CD4-positive, alpha-beta T cell (primary cell): ENCODE data around the gene LSM3. TPM values are rescaled to one million over a fixed set of nuclear protein-coding genes. Genes with fewer than 3 reads are reported as not detected.
A peak's percentile ranks its signal among the peaks of the same experiment; 100 is the strongest.

Experiments used
- ATAC-seq: fragments of 200-7000 bp; cut with Tn5 transposase; one replicate; pipeline ENCODE4 v1.10.0; 2022; ENCODE audit warnings: mild to moderate bottlenecking; ENCODE audit not compliant: poor library complexity
- CTCF ChIA-PET: fragments of 350-600 bp; sonication (Branson Sonifier 250); formaldehyde crosslinking; loops from one replicate; lab custom pipeline; 2021; ENCODE audit warnings: antibody characterized with exemption, inconsistent platforms; lab: Charles Lee
- POLR2A ChIA-PET: fragments of 350-600 bp; sonication (Branson Sonifier 250); formaldehyde crosslinking; loops from one replicate; lab custom pipeline; 2021; ENCODE audit warnings: antibody characterized with exemption, inconsistent platforms; lab: Charles Lee
- DNase-seq, 14 experiments: peaks; one replicate each; pipeline ENCODE4 v3.0.0-alpha.2; 2013 to 2020; ENCODE audit warnings: mixed read lengths in 2 of 14
- H3K27ac ChIP-seq, 2 donors: one replicate each; pipeline versions ENCODE4 v1.5.1 to v1.7.0; 2013; ENCODE audit warnings: low read length in 2 of 2, low read depth in 1 of 2, mild to moderate bottlenecking in 1 of 2
- H3K27me3 ChIP-seq, 2 experiments: 1 replicate in 1 of 2; 2 replicates in 1 of 2; pipeline versions ENCODE4 v1.6.1 to v1.7.0; 2013; ENCODE audit warnings: low read length in 2 of 2, control low read depth in 1 of 2, mild to moderate bottlenecking in 1 of 2, moderate library complexity in 1 of 2; ENCODE audit not compliant: insufficient read depth in 2 of 2, control insufficient read depth in 1 of 2
- H3K36me3 ChIP-seq: one replicate; pipeline ENCODE4 v1.6.1; 2013; ENCODE audit warnings: low read length, control low read depth; ENCODE audit not compliant: insufficient read depth
- H3K4me1 ChIP-seq: one replicate; pipeline ENCODE4 v1.6.1; 2013; ENCODE audit warnings: low read length, control low read depth; ENCODE audit not compliant: insufficient read depth
- H3K4me3 ChIP-seq: one replicate; pipeline ENCODE4 v1.5.1; 2013; ENCODE audit warnings: mild to moderate bottlenecking, low read length, moderate library complexity
- H3K9me3 ChIP-seq, 2 experiments: 1 replicate in 1 of 2; 2 replicates in 1 of 2; pipeline versions ENCODE4 v1.6.1 to v1.7.0; 2013; ENCODE audit warnings: low read length in 2 of 2, mild to moderate bottlenecking in 2 of 2, control low read depth in 1 of 2, moderate library complexity in 1 of 2; ENCODE audit not compliant: control insufficient read depth in 1 of 2, insufficient read depth in 1 of 2
- H3K27ac Mint-ChIP-seq: one replicate; pipeline ENCODE4 v1.8.0; 2020; ENCODE audit warnings: mixed read lengths
- H3K27me3 Mint-ChIP-seq: one replicate; pipeline ENCODE4 v1.8.0; 2021; ENCODE audit warnings: mixed read lengths
- H3K36me3 Mint-ChIP-seq: one replicate; pipeline ENCODE4 v1.8.0; 2021; ENCODE audit warnings: low read depth, mixed read lengths
- H3K4me1 Mint-ChIP-seq: one replicate; pipeline ENCODE4 v1.8.0; 2021; ENCODE audit warnings: low read depth, mixed read lengths
- H3K4me3 Mint-ChIP-seq: one replicate; pipeline ENCODE4 v1.8.0; 2020; ENCODE audit warnings: mild to moderate bottlenecking, mixed read lengths
- H3K9me3 Mint-ChIP-seq: one replicate; pipeline ENCODE4 v1.8.0; 2020; ENCODE audit warnings: mixed read lengths
- intact Hi-C, 2 experiments: fragments of 100-400 bp; cut with DNase I in 1 of 2; cut with micrococcal nuclease in 1 of 2; formaldehyde crosslinking; loops; one replicate each; pipeline versions ENCODE4 v1.15.1 to v1.9.0; 2023 to 2025; cut with DNase I, micrococcal nuclease
- total RNA-seq, 174 experiments: library from RNA in 2 of 174; stranded (reverse) in 2 of 174; gene quantifications; one replicate each; pipeline ENCODE4 v1.2.3 and lab custom pipeline; 2021 to 2026
- TF ChIP-seq, protein P1 (sequence below): fragments of 200-600 bp; IDR thresholded peaks from one replicate; pipeline ENCODE4 v1.8.0; 2022; ENCODE audit warnings: antibody characterized with exemption, mild to moderate bottlenecking

Gene LSM3
- total RNA-seq, 2 experiments from 2014 or later = 6.5 to 6.9 TPM

DNA sequence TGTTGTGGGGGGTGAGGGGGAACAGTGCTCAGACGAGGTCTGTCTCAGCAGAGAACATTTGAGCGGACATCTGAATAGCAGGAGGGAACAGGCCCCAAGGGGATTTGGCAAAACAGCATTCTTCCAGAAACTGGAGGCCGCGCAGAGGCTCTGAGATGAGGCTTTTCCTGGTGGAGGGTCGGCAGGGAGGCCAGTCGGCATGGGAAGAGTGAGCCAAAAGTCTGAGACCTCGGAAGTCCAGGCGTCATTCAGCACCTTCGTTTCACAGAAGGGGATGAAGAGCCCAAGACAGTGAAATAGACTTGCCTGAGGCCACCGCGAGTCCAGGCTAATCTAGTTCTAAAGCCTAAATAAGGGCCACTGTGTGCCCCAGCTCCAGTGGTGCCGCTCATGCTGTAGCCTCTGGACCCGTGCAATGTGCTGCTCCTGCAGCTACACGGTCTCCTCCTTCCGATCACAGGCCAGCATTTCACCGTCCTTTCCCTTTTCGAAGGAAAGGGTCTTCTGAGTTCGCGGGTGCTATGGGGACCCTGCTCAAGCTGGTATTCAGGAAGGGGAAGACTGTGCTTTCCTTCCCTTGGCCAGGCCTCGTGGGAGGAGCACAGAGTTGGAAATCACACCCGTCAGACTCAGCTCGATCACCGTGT lies 24.4 kb downstream of the LSM3 start:
- TF ChIP-seq, protein P1, sequence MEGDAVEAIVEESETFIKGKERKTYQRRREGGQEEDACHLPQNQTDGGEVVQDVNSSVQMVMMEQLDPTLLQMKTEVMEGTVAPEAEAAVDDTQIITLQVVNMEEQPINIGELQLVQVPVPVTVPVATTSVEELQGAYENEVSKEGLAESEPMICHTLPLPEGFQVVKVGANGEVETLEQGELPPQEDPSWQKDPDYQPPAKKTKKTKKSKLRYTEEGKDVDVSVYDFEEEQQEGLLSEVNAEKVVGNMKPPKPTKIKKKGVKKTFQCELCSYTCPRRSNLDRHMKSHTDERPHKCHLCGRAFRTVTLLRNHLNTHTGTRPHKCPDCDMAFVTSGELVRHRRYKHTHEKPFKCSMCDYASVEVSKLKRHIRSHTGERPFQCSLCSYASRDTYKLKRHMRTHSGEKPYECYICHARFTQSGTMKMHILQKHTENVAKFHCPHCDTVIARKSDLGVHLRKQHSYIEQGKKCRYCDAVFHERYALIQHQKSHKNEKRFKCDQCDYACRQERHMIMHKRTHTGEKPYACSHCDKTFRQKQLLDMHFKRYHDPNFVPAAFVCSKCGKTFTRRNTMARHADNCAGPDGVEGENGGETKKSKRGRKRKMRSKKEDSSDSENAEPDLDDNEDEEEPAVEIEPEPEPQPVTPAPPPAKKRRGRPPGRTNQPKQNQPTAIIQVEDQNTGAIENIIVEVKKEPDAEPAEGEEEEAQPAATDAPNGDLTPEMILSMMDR = no peak
- Histone ChIP-seq H3K27me3 (no peaks in the 10 kb centered on the region), H3K36me3 (peaks cover 21% of the 10 kb centered on the region), H3K27ac (no peak overlapping the region), H3K4me3 (no peak overlapping the region), H3K4me1 (peaks cover 3% of the 10 kb centered on the region), H3K9me3 (no peaks in the 10 kb centered on the region)
- Mint-ChIP-seq H3K4me3 (no peak overlapping the region), H3K36me3 (peaks cover 21% of the 10 kb centered on the region), H3K4me1 (no peaks in the 10 kb centered on the region), H3K9me3 (no peaks in the 10 kb centered on the region), H3K27me3 (no peaks in the 10 kb centered on the region), H3K27ac (no peak overlapping the region)
- DNase-seq (no peak), ATAC-seq (no peak)
- intact Hi-C loops = loop anchor here (1.0 to 5.0 kb wide), 6 partner anchors 58 to 718 kb away; partner anchors contain the start of gene SLC6A6 (in 1 of the 2)
- CTCF ChIA-PET = interaction anchor here (0.8 to 1.6 kb wide), 8 partner anchors 9 to 265 kb away, joined by 3 to 11 read pairs (median 4); partner anchors contain the start of genes LSM3 and XPC
- POLR2A ChIA-PET = interaction anchor here (0.9 to 2.3 kb wide), 3 partner anchors 24 to 78 kb away, joined by 3 to 6 read pairs (median 3); partner anchors contain the start of genes CHCHD4, LSM3, TMEM43 and XPC

DNA sequence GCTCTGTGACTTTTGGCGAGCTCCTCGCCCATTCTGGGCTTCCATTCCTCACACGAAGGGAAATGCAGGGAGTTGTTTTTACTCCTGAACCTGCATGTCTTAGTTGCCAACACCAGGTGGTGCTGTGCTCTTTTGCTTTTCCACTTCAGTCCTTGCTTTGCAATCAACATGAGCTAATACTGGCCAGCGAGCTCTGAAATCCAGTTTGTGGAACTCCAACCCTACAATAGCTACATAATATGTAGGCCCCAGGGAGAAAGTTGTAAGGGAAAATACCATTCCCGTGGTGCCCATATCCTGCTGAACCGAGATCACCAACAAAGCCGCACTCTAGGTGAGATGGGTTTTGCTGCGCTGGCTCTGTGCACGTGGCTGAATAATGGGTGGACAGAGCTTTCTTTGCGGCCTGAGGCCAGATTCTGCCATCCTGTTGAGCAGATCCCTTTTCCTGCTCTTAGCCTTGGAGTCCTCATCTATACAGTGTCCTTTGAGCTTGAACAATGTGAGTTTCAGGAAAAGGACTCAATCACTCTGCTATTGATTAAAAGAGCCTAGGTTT lies 25.0 kb downstream of the LSM3 start:
- H3K36me3 ChIP-seq = peaks cover 15% of the 10 kb centered on the region
- H3K27me3 Mint-ChIP-seq = no peaks in the 10 kb centered on the region
- peaks cover 15% of the 10 kb centered on the region for H3K36me3 Mint-ChIP-seq
- H3K27ac ChIP-seq = no peak overlapping the region
- peak in 13 of 14 experiments; percentile 10 to 74 (median 26) for DNase-seq
- H3K9me3 ChIP-seq = no peaks in the 10 kb centered on the region
- intact Hi-C loops = loop anchor here (1.0 to 5.0 kb wide), 6 partner anchors 57 to 718 kb away; partner anchors contain the start of gene SLC6A6 (in 1 of the 2)
- H3K27me3 ChIP-seq = no peaks in the 10 kb centered on the region
- CTCF ChIA-PET = interaction anchor here (0.8 to 1.6 kb wide), 10 partner anchors 8 to 718 kb away, joined by 3 to 11 read pairs (median 3); partner anchors contain the start of genes LSM3 and XPC
- POLR2A ChIA-PET = interaction anchor here (0.9 to 2.3 kb wide), 3 partner anchors 25 to 79 kb away, joined by 3 to 6 read pairs (median 3); partner anchors contain the start of genes CHCHD4, LSM3, TMEM43 and XPC
- H3K4me3 ChIP-seq = no peak overlapping the region
- H3K27ac Mint-ChIP-seq = no peak overlapping the region
- TF ChIP-seq, protein P1 = peak; percentile 77
- peak; percentile 64 for ATAC-seq
- H3K4me3 Mint-ChIP-seq = no peak overlapping the region
- peaks cover 3% of the 10 kb centered on the region for H3K4me1 ChIP-seq
- H3K9me3 Mint-ChIP-seq = no peaks in the 10 kb centered on the region
- H3K4me1 Mint-ChIP-seq = no peaks in the 10 kb centered on the region

DNA sequence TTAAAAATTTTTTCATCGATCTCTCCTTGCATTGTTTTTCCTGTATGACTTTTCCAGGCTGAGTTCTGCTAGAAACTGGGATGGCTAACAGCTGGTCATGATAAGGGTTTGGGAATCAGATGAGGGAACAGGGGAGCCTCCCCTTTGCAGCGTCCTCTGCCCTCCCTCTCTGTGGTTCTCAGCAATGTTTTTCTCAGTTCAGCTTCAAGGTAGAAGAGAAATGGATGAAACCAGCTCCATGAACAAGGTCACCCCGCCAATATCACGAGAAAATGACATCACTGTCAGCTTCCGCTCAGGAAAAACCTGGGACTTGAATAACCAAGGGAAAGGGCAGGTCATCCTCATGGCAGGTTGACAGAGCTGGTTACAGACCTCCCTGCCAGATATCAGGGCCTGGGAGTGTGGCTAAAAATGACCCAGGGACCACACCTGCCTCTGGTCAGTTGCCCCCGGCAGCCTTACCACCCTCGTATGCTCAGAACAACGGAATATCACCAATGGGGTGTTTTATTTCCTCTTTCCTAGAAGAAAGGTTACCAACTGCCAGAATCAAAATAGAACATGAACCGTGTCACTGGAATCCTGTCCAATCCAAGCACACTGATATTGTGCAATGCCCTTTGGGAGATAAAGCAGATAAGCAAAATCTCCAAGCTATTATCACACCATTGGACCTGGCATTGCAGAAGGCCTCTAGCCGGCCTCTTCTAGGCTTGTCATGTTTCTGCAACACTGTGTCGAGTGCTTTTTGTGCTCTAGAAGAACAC lies 26.1 kb downstream of the LSM3 start:
- ChIA-PET POLR2A (interaction anchor here (2.3 kb wide), 1 partner anchor 80 kb away, joined by 6 read pairs; the partner anchor contains the start of genes CHCHD4 and TMEM43), CTCF (interaction anchor here (0.6 to 1.1 kb wide), 4 partner anchors 9 to 717 kb away, joined by 3 to 4 read pairs (median 3); no protein-coding TSS in a partner anchor)
- no peak for DNase-seq
- Mint-ChIP-seq H3K4me3 (no peak overlapping the region), H3K4me1 (no peaks in the 10 kb centered on the region), H3K27ac (no peak overlapping the region), H3K27me3 (no peaks in the 10 kb centered on the region), H3K9me3 (no peaks in the 10 kb centered on the region), H3K36me3 (peaks cover 4% of the 10 kb centered on the region)
- Histone ChIP-seq H3K27me3 (no peaks in the 10 kb centered on the region), H3K4me3 (no peak overlapping the region), H3K9me3 (no peaks in the 10 kb centered on the region), H3K27ac (no peak overlapping the region), H3K36me3 (peaks cover 4% of the 10 kb centered on the region), H3K4me1 (peaks cover 3% of the 10 kb centered on the region)
- TF ChIP-seq, protein P1 = no peak
- no peak for ATAC-seq
- intact Hi-C loops = loop anchor here in 1 of 2 experiments (5.0 kb wide), 1 partner anchor 198 kb away; the partner anchor contains the start of gene SLC6A6
